Astrocyte (in vitro differentiated cells and primary cell): ENCODE measurements around the gene PDE3A. TPM values are rescaled to one million over a fixed set of nuclear protein-coding genes. Genes with fewer than 3 reads are reported as not detected.

Experiments used
- DNase-seq: peaks from one replicate; pipeline ENCODE4 v3.0.0-alpha.2; 2010; ENCODE audit warnings: low read depth
- FAIRE-seq: peaks from 2 replicates; lab custom pipeline; 2011; peaks lifted over from hg19 to GRCh38; lab: Jason Lieb, UNC
- H2AFZ ChIP-seq: 2 replicates; pipeline ENCODE4 v1.6.0; 2012; ENCODE audit warnings: low read depth, low read length, inconsistent platforms
- H3K27ac ChIP-seq: 2 replicates; pipeline ENCODE4 v1.5.1; 2011; ENCODE audit warnings: low read depth, low read length, inconsistent platforms
- H3K27me3 ChIP-seq: 2 replicates; pipeline ENCODE4 v1.6.0; 2011; ENCODE audit warnings: low read length, inconsistent platforms; ENCODE audit not compliant: insufficient read depth
- H3K36me3 ChIP-seq: 2 replicates; pipeline ENCODE4 v1.5.1; 2011; ENCODE audit warnings: low read length, inconsistent platforms; ENCODE audit not compliant: insufficient read depth
- H3K4me1 ChIP-seq: 2 replicates; pipeline ENCODE4 v1.5.1; 2011; ENCODE audit warnings: low read length, inconsistent platforms; ENCODE audit not compliant: insufficient read depth
- H3K4me2 ChIP-seq: 2 replicates; pipeline ENCODE4 v1.6.0; 2012; ENCODE audit warnings: low read length, inconsistent platforms
- H3K4me3 ChIP-seq: 2 replicates; pipeline ENCODE4 v1.5.1; 2011; ENCODE audit warnings: low read depth, mild to moderate bottlenecking, low read length, inconsistent platforms; ENCODE audit not compliant: insufficient read depth
- H3K79me2 ChIP-seq: 2 replicates; pipeline ENCODE4 v1.6.0; 2012; ENCODE audit warnings: mild to moderate bottlenecking, low read length, inconsistent platforms; ENCODE audit not compliant: insufficient read depth
- H3K9ac ChIP-seq: 2 replicates; pipeline ENCODE4 v1.6.0; 2012; ENCODE audit warnings: mild to moderate bottlenecking, low read length, inconsistent platforms
- H3K9me3 ChIP-seq: 2 replicates; pipeline ENCODE4 v1.5.1; 2012; ENCODE audit warnings: low read depth, mild to moderate bottlenecking, low read length, inconsistent platforms; ENCODE audit not compliant: insufficient read depth
- H4K20me1 ChIP-seq: 2 replicates; pipeline ENCODE4 v1.6.0; 2012; ENCODE audit warnings: low read length, inconsistent platforms; ENCODE audit not compliant: insufficient read depth
- H3K27ac Mint-ChIP-seq: one replicate; pipeline ENCODE4 v1.8.0; 2021; ENCODE audit warnings: mild to moderate bottlenecking, mixed read lengths; ENCODE audit not compliant: unreplicated experiment
- H3K27me3 Mint-ChIP-seq: one replicate; pipeline ENCODE4 v1.8.0; 2021; ENCODE audit warnings: low read depth, mixed read lengths; ENCODE audit not compliant: unreplicated experiment
- H3K36me3 Mint-ChIP-seq: one replicate; pipeline ENCODE4 v1.8.0; 2021; ENCODE audit warnings: low read depth, mixed read lengths; ENCODE audit not compliant: unreplicated experiment
- H3K4me1 Mint-ChIP-seq: one replicate; pipeline ENCODE4 v1.8.0; 2021; ENCODE audit warnings: low read depth, mixed read lengths; ENCODE audit not compliant: unreplicated experiment
- H3K4me3 Mint-ChIP-seq: one replicate; pipeline ENCODE4 v1.8.0; 2021; ENCODE audit warnings: mild to moderate bottlenecking, moderate library complexity, mixed read lengths; ENCODE audit not compliant: unreplicated experiment
- H3K9me3 Mint-ChIP-seq: one replicate; pipeline ENCODE4 v1.8.0; 2021; ENCODE audit warnings: mild to moderate bottlenecking, mixed read lengths; ENCODE audit not compliant: unreplicated experiment
- EZH2 ChIP-seq: IDR thresholded peaks from 2 replicates; pipeline ENCODE4 v1.6.1; 2012; ENCODE audit warnings: mild to moderate bottlenecking, low read length, inconsistent platforms; ENCODE audit not compliant: insufficient read depth
- total RNA-seq: library from RNA; stranded (reverse); gene quantifications from 2 replicates; pipeline ENCODE4 v1.2.1, GENCODE V29; 2021
- TF ChIP-seq, protein P1 (sequence below): IDR thresholded peaks from 2 replicates; pipeline ENCODE4 v1.5.1; 2011; ENCODE audit warnings: low read depth, mild to moderate bottlenecking, inconsistent platforms, low read length, moderate library complexity; ENCODE audit not compliant: insufficient read depth

The PDE3A gene
- total RNA-seq, 1 donor from 2014 or later, result 1.7 TPM

DNA sequence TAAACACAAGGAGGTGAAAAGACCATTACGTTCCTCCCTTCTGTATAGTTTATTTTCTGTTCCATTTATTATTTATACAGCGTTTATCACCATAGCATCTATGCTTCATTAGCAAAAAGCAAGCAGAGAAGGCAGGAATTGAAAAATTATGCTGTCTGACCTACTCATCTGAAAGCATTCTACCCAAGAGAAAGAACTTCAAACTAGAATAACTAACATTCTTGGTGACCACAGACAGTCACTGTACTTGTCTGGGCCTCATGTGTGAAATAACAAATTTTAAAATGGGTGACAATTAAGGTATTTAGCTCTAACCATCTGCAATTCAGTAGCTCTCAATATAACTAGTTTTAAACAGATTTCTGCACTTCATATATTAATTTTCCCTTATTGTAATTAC lies 29.3 kb upstream of the PDE3A start:
- Mint-ChIP-seq H3K27me3 (no peaks in the 10 kb centered on the region), H3K9me3 (peaks cover 11% of the 10 kb centered on the region), H3K4me1 (peaks cover 9% of the 10 kb centered on the region), H3K4me3 (no peak overlapping the region), H3K36me3 (no peaks in the 10 kb centered on the region), H3K27ac (no peak overlapping the region)
- H3K4me1 ChIP-seq, result no peaks in the 10 kb centered on the region
- no peaks in the 10 kb centered on the region for H3K36me3 ChIP-seq
- no peaks in the 10 kb centered on the region for H3K27me3 ChIP-seq
- no peak overlapping the region for H3K27ac ChIP-seq
- H4K20me1 ChIP-seq, result no peaks in the 10 kb centered on the region
- no peaks in the 10 kb centered on the region for H3K79me2 ChIP-seq
- no peak overlapping the region for H3K4me3 ChIP-seq
- no peaks in the 10 kb centered on the region for H3K9me3 ChIP-seq
- DNase-seq, result peak; percentile 61
- FAIRE-seq, result peak; percentile 13
- no peak overlapping the region for H2AFZ ChIP-seq
- H3K9ac ChIP-seq, result no peak overlapping the region
- H3K4me2 ChIP-seq, result no peak overlapping the region
- TF ChIP-seq EZH2, result no peak
- TF ChIP-seq, protein P1, sequence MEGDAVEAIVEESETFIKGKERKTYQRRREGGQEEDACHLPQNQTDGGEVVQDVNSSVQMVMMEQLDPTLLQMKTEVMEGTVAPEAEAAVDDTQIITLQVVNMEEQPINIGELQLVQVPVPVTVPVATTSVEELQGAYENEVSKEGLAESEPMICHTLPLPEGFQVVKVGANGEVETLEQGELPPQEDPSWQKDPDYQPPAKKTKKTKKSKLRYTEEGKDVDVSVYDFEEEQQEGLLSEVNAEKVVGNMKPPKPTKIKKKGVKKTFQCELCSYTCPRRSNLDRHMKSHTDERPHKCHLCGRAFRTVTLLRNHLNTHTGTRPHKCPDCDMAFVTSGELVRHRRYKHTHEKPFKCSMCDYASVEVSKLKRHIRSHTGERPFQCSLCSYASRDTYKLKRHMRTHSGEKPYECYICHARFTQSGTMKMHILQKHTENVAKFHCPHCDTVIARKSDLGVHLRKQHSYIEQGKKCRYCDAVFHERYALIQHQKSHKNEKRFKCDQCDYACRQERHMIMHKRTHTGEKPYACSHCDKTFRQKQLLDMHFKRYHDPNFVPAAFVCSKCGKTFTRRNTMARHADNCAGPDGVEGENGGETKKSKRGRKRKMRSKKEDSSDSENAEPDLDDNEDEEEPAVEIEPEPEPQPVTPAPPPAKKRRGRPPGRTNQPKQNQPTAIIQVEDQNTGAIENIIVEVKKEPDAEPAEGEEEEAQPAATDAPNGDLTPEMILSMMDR, result no peak

DNA sequence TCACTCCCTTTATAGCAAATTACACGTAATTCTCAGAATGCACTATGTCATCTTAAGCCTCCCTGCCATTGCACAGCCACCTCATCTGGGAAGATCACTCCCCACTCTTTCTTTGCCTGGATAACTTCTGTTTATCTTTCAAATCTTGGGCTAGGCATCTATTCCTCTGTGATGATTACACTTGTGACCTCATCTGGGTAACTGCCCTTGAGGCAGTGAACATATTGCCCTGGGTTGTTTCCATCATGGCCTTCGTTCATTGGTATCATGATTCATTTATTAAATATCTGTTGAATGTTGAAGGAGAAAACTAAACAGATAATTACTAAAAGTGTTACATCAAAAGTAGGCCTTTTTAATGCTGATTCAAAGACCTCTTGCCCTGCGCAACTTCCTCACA lies 26.2 kb upstream of the PDE3A start:
- Histone ChIP-seq H3K4me2 (no peak overlapping the region), H3K79me2 (no peaks in the 10 kb centered on the region), H3K9ac (no peak overlapping the region), H3K36me3 (no peaks in the 10 kb centered on the region), H3K4me3 (no peak overlapping the region), H3K4me1 (no peaks in the 10 kb centered on the region), H2AFZ (peak overlapping the region; percentile 28), H3K27me3 (no peaks in the 10 kb centered on the region), H3K9me3 (no peaks in the 10 kb centered on the region), H3K27ac (no peak overlapping the region), H4K20me1 (no peaks in the 10 kb centered on the region)
- no peaks in the 10 kb centered on the region for H3K27me3 Mint-ChIP-seq
- H3K27ac Mint-ChIP-seq, result no peak overlapping the region
- FAIRE-seq (no peak), DNase-seq (peak; percentile 22)
- no peaks in the 10 kb centered on the region for H3K9me3 Mint-ChIP-seq
- TF ChIP-seq, protein P1, result no peak
- no peak for TF ChIP-seq EZH2
- H3K4me3 Mint-ChIP-seq, result no peak overlapping the region
- H3K4me1 Mint-ChIP-seq, result peaks cover 9% of the 10 kb centered on the region
- no peaks in the 10 kb centered on the region for H3K36me3 Mint-ChIP-seq

DNA sequence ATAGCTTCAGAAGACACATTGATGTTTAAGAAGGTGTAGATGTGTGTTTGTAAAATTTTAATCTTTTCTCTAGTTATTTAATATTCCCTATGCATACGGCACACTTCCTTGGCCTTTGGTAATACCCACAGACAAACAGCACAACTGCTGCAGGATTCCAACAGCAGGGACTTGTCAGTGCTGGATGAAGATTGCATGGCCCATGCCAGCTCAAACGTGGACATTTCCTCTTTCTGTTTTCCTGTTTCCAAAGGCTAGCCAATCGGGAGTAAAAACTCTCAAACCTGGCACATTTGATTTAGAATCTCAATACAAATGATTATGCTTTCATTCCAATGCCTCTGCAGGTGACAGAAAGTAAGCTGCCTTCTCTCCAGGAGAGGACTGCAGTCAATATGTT lies 22.5 kb upstream of the PDE3A start:
- DNase-seq (no peak), FAIRE-seq (no peak)
- no peak overlapping the region for H3K4me3 Mint-ChIP-seq
- no peaks in the 10 kb centered on the region for H3K9me3 ChIP-seq
- H3K4me2 ChIP-seq, result no peak overlapping the region
- no peaks in the 10 kb centered on the region for H3K36me3 ChIP-seq
- H3K9me3 Mint-ChIP-seq, result no peaks in the 10 kb centered on the region
- H3K4me1 Mint-ChIP-seq, result peaks cover 2% of the 10 kb centered on the region
- no peaks in the 10 kb centered on the region for H3K79me2 ChIP-seq
- no peak overlapping the region for H3K27ac ChIP-seq
- no peaks in the 10 kb centered on the region for H4K20me1 ChIP-seq
- no peak for TF ChIP-seq EZH2
- TF ChIP-seq, protein P1, result no peak
- no peaks in the 10 kb centered on the region for H3K27me3 ChIP-seq
- H3K4me3 ChIP-seq, result no peak overlapping the region
- H3K27me3 Mint-ChIP-seq, result no peaks in the 10 kb centered on the region
- no peaks in the 10 kb centered on the region for H3K36me3 Mint-ChIP-seq
- no peak overlapping the region for H3K27ac Mint-ChIP-seq
- H2AFZ ChIP-seq, result no peak overlapping the region
- no peaks in the 10 kb centered on the region for H3K4me1 ChIP-seq
- no peak overlapping the region for H3K9ac ChIP-seq
